Common myeloid progenitor, CD34-positive (primary cell): Measurements from ENCODE around the gene KLHL15.
A peak's percentile ranks its signal among the peaks of the same experiment; 100 is the strongest.
"Not testable (repeated sequence)": the region's sequence is repeated elsewhere in the genome, so short reads cannot be mapped to it uniquely, and the experiment has no call there.

Source experiments
- CTCF ChIA-PET: fragments of 350-600 bp; sonication (Branson Sonifier 250); formaldehyde crosslinking; loops from one replicate; lab custom pipeline; 2021; ENCODE audit warnings: antibody characterized with exemption; lab: Charles Lee
- POLR2A ChIA-PET: fragments of 350-600 bp; sonication (Branson Sonifier 250); formaldehyde crosslinking; loops from one replicate; lab custom pipeline; 2021; ENCODE audit warnings: antibody characterized with exemption; lab: Charles Lee
- DNase-seq, 3 donors: peaks; one replicate each; pipeline versions ENCODE4 v3.0.0 to v3.0.0-alpha.2; 2013
- H3K27ac ChIP-seq, 2 experiments: 1 replicate in 1 of 2; 2 replicates in 1 of 2; pipeline ENCODE4 v1.7.0; 2013; ENCODE audit warnings: inconsistent platforms in 2 of 2, low read length in 2 of 2, mild to moderate bottlenecking in 2 of 2, low read depth in 1 of 2, moderate library complexity in 1 of 2; ENCODE audit not compliant: severe bottlenecking in 2 of 2, insufficient read depth in 1 of 2, poor library complexity in 1 of 2
- H3K27me3 ChIP-seq, 5 experiments: replicated peaks in 2 of 5; 1 replicate in 3 of 5; 2 replicates in 2 of 5; pipeline versions ENCODE4 v1.6.1 to v1.7.0; 2013; ENCODE audit warnings: low read length in 4 of 5, mild to moderate bottlenecking in 2 of 5, moderate library complexity in 2 of 5, inconsistent platforms in 1 of 5; ENCODE audit not compliant: insufficient read depth in 5 of 5, control insufficient read depth in 4 of 5
- H3K36me3 ChIP-seq, 4 experiments: 1 replicate in 2 of 4; 2 replicates in 2 of 4; pipeline versions ENCODE4 v1.6.1 to v1.7.0; 2013; ENCODE audit warnings: low read length in 3 of 4, control low read depth in 1 of 4, mild to moderate bottlenecking in 1 of 4; ENCODE audit not compliant: control insufficient read depth in 4 of 4, insufficient read depth in 4 of 4
- H3K4me1 ChIP-seq, 4 experiments: 1 replicate in 3 of 4; 2 replicates in 1 of 4; pipeline versions ENCODE4 v1.6.1 to v1.7.1; 2013; ENCODE audit warnings: low read length in 3 of 4, mild to moderate bottlenecking in 3 of 4, control low read depth in 1 of 4, inconsistent platforms in 1 of 4, moderate library complexity in 1 of 4; ENCODE audit not compliant: control insufficient read depth in 4 of 4, insufficient read depth in 4 of 4; ENCODE audit errors: control extremely low read depth in 1 of 4
- H3K4me3 ChIP-seq, 7 experiments: 1 replicate in 4 of 7; 2 replicates in 3 of 7; pipeline versions ENCODE4 v1.5.1 to v1.7.0; 2013; ENCODE audit warnings: mild to moderate bottlenecking in 7 of 7, low read length in 6 of 7, moderate library complexity in 6 of 7, inconsistent platforms in 2 of 7, low read depth in 2 of 7, control low read depth in 1 of 7; ENCODE audit not compliant: insufficient read depth in 4 of 7, control insufficient read depth in 1 of 7; ENCODE audit errors: extremely low read depth in 1 of 7
- H3K9me3 ChIP-seq, 5 experiments: 1 replicate in 4 of 5; 2 replicates in 1 of 5; pipeline versions ENCODE4 v1.6.1 to v1.7.1; 2013; ENCODE audit warnings: low read length in 4 of 5, mild to moderate bottlenecking in 2 of 5, inconsistent platforms in 1 of 5, low read depth in 1 of 5, moderate library complexity in 1 of 5; ENCODE audit not compliant: control insufficient read depth in 4 of 5, insufficient read depth in 2 of 5; ENCODE audit errors: control extremely low read depth in 1 of 5
- WGBS: methylation state at CpG from one replicate; pipeline ENCODE4 v1.1.5; 2013; ENCODE audit not compliant: insufficient coverage; 5-methylcytosine and 5-hydroxymethylcytosine counted together

KLHL15 gene

GRCh38 chrX:23981711-23982110 lies 45.3 kb downstream of the KLHL15 start:
- POLR2A ChIA-PET, result interaction anchor here (0.7 kb wide), 2 partner anchors 36 to 261 kb away, joined by 3 to 5 read pairs; no protein-coding TSS in a partner anchor

GRCh38 chrX:23981222-23981621 lies 45.8 kb downstream of the KLHL15 start:
- WGBS, result 68% methylated on average over 4 of the region's 4 CpGs

More at GRCh38 chrX:23981711-23982110, 45.3 kb downstream of the KLHL15 start:
- DNase-seq, result no peak
- no peaks in the 10 kb centered on the region for H3K4me1 ChIP-seq
- CTCF ChIA-PET, result no interaction called here
- H3K4me3 ChIP-seq, result no peak overlapping the region
- H3K36me3 ChIP-seq, result peaks cover under 1 to 14% (median 5%) of the 10 kb centered on the region in 4 experiments
- WGBS, result 66% methylated on average over 2 of the region's 2 CpGs
- H3K27me3 ChIP-seq, result peaks cover 0 to 10% (median 0%) of the 10 kb centered on the region in 5 experiments
- no peaks in the 10 kb centered on the region for H3K9me3 ChIP-seq
- no peak overlapping the region for H3K27ac ChIP-seq

GRCh38 chrX:23980011-23980441 lies 47.0 kb downstream of the KLHL15 start:
- 69% methylated on average over 3 of the region's 5 CpGs for whole genome bisulfite sequencing
- Histone ChIP-seq H3K27ac (no peak overlapping the region), H3K27me3 (peaks cover 0 to 12% (median 0%) of the 10 kb centered on the region in 5 experiments), H3K4me1 (no peaks in the 10 kb centered on the region), H3K36me3 (peaks cover 0 to 7% (median 0%) of the 10 kb centered on the region in 4 experiments), H3K9me3 (no peaks in the 10 kb centered on the region), H3K4me3 (no peak overlapping the region)
- ChIA-PET POLR2A (no interaction called here), CTCF (no interaction called here)
- DNase-seq, result no peak

More at GRCh38 chrX:23981222-23981621, 45.8 kb downstream of the KLHL15 start:
- peaks cover 0 to 11% (median 1%) of the 10 kb centered on the region in 4 experiments for H3K36me3 ChIP-seq
- no peak for DNase-seq
- H3K9me3 ChIP-seq, result no peaks in the 10 kb centered on the region
- ChIA-PET POLR2A (no interaction called here), CTCF (no interaction called here)
- H3K27ac ChIP-seq, result no peak overlapping the region
- no peak overlapping the region for H3K4me3 ChIP-seq
- H3K4me1 ChIP-seq, result no peaks in the 10 kb centered on the region
- H3K27me3 ChIP-seq, result peaks cover 0 to 10% (median 0%) of the 10 kb centered on the region in 5 experiments

GRCh38 chrX:23978491-23978890 lies 48.5 kb downstream of the KLHL15 start:
- Histone ChIP-seq H3K4me1 (no peaks in the 10 kb centered on the region), H3K27ac (no peak overlapping the region), H3K36me3 (peaks cover 0 to 5% (median 0%) of the 10 kb centered on the region in 4 experiments), H3K9me3 (no peaks in the 10 kb centered on the region), H3K27me3 (peaks cover 0 to 7% (median 0%) of the 10 kb centered on the region in 5 experiments), H3K4me3 (no peak overlapping the region)
- WGBS, result 85% methylated on average over 4 of the region's 4 CpGs
- CTCF ChIA-PET, result interaction anchor here (0.6 kb wide), 1 partner anchor 53 kb away, joined by 5 read pairs; no protein-coding TSS in a partner anchor
- DNase-seq, result no peak
- POLR2A ChIA-PET, result no interaction called here

- H3K4me1 ChIP-seq, CTCF ChIA-PET, H3K36me3 ChIP-seq, H3K27me3 ChIP-seq, H3K4me3 ChIP-seq, POLR2A ChIA-PET, H3K9me3 ChIP-seq, H3K27ac ChIP-seq, DNase-seq: not testable (repeated sequence)
- WGBS, result 100% methylated on average over 1 of the region's 8 CpGs
Measured at GRCh38 chrX:23965630-23966029, 61.4 kb downstream of the KLHL15 start.

- H3K27ac ChIP-seq, result no peak overlapping the region
- ChIA-PET CTCF (interaction anchor here (0.5 to 0.7 kb wide), 2 partner anchors 62 to 89 kb away, joined by 3 read pairs; no protein-coding TSS in a partner anchor), POLR2A (no interaction called here)
- H3K4me1 ChIP-seq, result no peaks in the 10 kb centered on the region
- 83% methylated on average over 5 of the region's 5 CpGs for WGBS
- no peak overlapping the region for H3K4me3 ChIP-seq
- H3K27me3 ChIP-seq, result peaks cover 0 to 4% (median 0%) of the 10 kb centered on the region in 5 experiments
- no peaks in the 10 kb centered on the region for H3K36me3 ChIP-seq
- DNase-seq, result no peak
- H3K9me3 ChIP-seq, result peaks cover 0 to 3% (median 0%) of the 10 kb centered on the region in 5 experiments
Measured at GRCh38 chrX:23964191-23964590, 62.8 kb downstream of the KLHL15 start.

GRCh38 chrX:23959781-23960180 lies 67.2 kb downstream of the KLHL15 start:
- Histone ChIP-seq H3K27ac (no peak overlapping the region), H3K9me3 (no peaks in the 10 kb centered on the region), H3K4me3 (no peak overlapping the region), H3K4me1 (no peaks in the 10 kb centered on the region), H3K27me3 (peaks cover 0 to 3% (median 0%) of the 10 kb centered on the region in 5 experiments), H3K36me3 (no peaks in the 10 kb centered on the region)
- DNase-seq, result peak in 1 of 3 donors; percentile 14
- ChIA-PET POLR2A (no interaction called here), CTCF (no interaction called here)
- WGBS, result 100% methylated on average over 2 of the region's 3 CpGs
